ENCODE measurements around the gene FAM237A.

DNA sequence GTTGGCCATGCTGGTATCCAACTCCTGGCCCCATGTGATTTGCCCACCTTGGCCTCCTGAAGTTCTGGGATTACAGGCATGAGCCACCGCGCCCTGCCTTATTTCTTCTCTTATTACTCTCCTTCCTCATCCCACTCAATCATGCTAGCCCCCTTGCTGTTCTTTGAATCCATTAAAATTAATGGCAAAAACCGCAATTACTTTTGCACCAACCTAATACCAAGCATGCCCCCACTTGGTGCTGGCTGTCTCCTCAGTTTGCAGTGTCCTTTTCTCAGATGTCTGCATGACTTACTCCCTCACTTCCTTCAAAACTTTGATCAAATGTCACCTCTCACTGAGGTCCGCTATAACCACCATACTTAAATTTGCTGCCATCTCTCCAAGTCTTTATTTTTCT lies 41.3 kb downstream of the FAM237A start:
- TF ChIP-seq JUNB (CRISPR knock-in tag; IDR thresholded peaks at IDR 0.05; ENCODE audit: borderline replicate concordance) = no peak
- TF ChIP-seq, protein P1, sequence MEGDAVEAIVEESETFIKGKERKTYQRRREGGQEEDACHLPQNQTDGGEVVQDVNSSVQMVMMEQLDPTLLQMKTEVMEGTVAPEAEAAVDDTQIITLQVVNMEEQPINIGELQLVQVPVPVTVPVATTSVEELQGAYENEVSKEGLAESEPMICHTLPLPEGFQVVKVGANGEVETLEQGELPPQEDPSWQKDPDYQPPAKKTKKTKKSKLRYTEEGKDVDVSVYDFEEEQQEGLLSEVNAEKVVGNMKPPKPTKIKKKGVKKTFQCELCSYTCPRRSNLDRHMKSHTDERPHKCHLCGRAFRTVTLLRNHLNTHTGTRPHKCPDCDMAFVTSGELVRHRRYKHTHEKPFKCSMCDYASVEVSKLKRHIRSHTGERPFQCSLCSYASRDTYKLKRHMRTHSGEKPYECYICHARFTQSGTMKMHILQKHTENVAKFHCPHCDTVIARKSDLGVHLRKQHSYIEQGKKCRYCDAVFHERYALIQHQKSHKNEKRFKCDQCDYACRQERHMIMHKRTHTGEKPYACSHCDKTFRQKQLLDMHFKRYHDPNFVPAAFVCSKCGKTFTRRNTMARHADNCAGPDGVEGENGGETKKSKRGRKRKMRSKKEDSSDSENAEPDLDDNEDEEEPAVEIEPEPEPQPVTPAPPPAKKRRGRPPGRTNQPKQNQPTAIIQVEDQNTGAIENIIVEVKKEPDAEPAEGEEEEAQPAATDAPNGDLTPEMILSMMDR (CRISPR knock-in tag; IDR thresholded peaks at IDR 0.05) = no peak
